GM11168 (cell line): ENCODE data around the gene PRKAR1B.
"Not testable (repeated sequence)": the region's sequence is repeated elsewhere in the genome, so short reads cannot be mapped to it uniquely, and the experiment has no call there.

ENCODE experiments used
- in situ Hi-C: fragments of 300-500 bp; cut with MboI; formaldehyde crosslinking; loops from one replicate; pipeline ENCODE4 v1.12.0; 2022; ENCODE audit warnings: low sequenced_read_pairs; ENCODE audit not compliant: unreplicated experiment

PRKAR1B gene

DNA sequence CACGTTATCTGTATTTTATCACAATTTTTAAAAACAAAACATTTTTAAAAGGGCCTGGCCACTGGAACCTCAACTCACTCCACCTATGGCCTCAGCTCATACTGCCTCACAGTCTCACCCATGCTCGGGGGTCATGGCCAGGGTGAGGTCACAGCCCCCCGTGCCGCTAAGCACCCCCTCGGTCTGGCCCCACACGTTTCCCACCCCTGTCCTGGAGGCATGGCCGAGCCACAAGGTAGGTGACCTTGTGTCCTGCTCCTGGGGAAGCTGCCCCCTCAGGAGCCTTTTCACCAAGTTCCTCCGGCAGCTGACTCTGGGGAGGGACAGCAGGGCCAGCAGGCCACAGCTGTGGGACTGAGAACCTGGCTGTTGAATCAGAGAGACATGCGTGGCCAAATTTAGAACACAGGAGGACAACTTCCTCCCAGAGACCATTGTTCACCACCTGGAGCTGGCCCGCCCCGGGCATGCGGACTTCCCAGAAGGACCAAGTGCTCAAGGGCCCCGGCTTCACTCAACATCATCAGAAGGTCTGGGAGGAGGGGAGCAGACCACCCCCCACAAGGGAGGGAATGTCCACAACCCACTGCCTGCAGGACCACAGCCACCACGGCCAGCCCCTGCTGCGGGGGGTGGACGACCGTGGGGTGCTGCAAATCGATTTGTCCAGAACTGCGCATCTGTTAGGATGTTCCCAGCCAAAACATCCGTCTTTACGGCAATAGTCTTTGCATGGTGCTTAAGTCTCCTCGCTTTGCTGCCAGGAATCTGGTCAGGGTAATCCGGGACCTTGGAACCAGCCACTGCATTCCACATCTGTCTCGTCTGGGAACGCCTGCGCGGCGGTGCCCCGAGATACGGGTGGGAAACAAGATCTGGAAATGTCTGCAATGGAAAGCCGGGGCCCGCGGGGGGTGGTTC lies 158.8 kb downstream of the PRKAR1B start:
- in situ Hi-C loops: no loop called here

DNA sequence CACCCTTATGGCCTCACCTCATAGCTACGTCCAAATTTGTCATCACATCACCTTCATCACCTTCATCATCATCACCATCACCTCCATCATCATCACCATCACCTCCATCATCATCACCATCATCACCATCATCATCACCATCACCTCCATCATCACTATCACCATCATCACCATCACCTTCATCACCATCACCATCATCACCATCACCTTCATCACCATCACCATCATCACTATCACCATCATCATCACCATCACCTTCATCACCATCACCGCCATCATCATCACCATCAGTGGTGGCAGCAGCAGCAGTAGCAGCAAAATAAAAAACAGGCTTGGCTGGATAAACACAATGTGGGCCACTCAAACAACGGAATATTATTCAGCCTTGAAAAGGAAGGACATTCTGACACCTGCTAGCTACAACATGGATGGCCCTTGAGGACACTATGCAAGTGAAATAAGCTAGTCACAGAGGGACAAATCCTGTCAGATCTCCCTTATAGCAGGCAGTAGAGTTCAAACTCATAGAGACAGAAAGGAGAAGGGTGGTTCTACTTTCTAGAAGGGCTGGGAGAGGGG lies 159.7 kb downstream of the PRKAR1B start:
- in situ Hi-C loops: no loop called here

- in situ Hi-C loops: no loop called here
Observed at GRCh38 chr7:566100-566499, 161.0 kb downstream of the PRKAR1B start.

GRCh38 chr7:564176-564865 lies 162.8 kb downstream of the PRKAR1B start:
- in situ Hi-C loops: no loop called here

GRCh38 chr7:563629-564170 lies 163.4 kb downstream of the PRKAR1B start:
- in situ Hi-C loops: no loop called here

- in situ Hi-C loops: no loop called here
Observed at GRCh38 chr7:562789-563628, 164.1 kb downstream of the PRKAR1B start.

DNA sequence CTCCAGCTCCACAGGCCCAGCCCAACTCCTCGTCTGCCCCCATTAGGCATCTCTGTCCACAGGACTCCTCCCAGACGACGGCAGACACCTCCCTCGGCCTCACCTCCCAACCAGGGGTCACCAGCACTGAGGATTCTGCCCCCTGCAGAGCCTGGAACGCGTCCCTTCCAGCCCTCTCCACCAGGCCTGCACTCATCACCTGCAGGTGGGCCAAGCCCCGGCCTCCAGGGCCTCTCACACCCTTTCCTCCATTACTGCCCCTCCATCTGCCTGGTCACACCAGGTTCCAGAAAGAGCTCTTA lies 164.8 kb downstream of the PRKAR1B start:
- in situ Hi-C loops: no loop called here

DNA sequence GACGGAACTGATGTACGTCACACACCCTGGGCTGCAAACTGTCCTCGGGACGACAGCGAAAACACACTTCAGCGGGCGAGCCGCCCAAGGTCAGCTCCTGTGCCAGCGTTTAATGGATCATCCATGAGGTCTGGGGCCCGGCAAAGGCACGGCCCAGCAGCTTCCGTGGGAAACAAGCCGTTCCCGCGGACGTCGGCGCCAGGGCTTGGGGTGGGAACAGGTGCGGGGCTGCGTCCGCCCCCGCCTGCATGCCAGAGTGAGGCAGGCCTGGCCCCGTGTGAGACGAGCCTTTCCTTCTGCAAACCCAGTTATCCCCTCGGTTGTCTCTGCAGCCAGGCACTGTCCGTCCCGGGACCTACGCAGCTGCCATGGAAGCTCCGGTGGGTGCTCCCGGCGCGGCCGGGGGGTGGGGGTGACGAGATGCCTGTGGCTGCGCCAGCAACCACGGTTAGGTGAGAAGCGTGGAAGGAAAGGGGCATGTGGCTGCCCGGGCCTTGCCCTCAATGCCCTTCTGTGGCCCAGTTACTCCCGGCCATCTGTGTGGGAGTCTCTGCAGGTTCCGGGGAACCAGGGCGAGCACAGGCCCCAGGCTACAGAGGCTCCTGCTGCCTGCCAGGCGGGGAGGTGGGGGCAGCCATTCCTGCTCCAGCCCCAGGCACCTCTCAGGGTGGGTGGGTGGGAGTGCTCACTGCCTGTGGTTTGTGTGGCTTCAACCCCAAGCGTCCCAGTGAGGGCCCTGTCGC lies 165.3 kb downstream of the PRKAR1B start:
- in situ Hi-C loops: no loop called here

DNA sequence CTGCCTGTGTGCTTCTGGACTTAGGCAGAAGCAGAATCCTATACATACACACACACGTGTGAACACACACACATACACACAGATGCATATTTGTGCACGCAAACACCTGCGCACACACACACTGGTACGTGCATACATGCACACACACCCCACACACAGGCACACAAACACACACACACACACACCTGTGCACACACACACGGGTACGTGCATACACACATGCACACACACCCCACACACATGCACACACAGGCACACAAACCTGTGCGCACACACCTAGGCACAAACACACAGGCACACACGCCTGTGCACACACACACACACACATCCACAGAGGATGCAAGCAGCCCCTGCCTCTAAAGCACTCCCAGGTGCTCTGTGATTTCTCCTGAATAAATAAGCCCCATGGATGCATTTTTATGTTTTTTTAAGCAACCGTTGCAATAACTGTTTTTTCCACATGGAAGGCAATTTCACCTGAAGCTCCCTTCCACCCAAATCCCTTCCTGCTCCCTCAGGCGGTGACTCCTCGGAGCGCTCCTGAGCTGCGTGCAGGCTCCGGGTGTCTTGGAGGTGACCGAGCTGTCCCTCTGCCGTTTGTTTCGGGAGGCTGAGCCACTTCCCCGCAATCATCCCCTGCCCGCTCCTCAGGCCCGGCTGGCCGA lies 166.0 kb downstream of the PRKAR1B start:
- in situ Hi-C loops: no loop called here

- in situ Hi-C loops: no loop called here
Observed at GRCh38 chr7:559396-559705, 167.7 kb downstream of the PRKAR1B start.

GRCh38 chr7:557558-557881 lies 169.6 kb downstream of the PRKAR1B start:
- in situ Hi-C loops: no loop called here

GRCh38 chr7:556837-557557 lies 170.1 kb downstream of the PRKAR1B start:
- in situ Hi-C loops: no loop called here

DNA sequence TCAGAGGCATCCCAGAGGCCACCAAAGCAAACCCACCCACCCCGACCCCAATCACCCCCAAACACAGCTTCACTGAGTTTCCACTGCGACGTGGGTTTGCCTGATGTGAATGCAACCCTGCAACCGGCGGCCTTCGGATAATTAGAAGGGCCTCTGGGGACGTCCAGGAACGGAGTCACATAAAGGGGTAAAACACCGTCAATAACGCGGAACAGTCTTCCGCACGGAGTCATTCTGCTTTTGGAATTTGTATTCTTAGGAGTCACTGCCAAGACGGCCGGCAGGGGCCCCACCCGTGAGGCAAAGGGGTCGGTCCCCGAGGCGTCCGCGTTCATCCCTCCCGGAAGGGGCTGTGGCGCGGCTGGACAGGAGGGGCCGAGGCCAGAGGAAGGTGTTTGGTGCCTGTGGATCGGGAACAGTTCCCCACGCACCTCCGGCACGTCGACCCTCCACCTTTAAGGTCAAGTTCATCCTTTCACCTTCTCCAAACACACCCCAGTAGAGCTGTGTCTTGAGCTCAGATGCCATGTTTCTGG lies 170.7 kb downstream of the PRKAR1B start:
- in situ Hi-C loops: no loop called here

DNA sequence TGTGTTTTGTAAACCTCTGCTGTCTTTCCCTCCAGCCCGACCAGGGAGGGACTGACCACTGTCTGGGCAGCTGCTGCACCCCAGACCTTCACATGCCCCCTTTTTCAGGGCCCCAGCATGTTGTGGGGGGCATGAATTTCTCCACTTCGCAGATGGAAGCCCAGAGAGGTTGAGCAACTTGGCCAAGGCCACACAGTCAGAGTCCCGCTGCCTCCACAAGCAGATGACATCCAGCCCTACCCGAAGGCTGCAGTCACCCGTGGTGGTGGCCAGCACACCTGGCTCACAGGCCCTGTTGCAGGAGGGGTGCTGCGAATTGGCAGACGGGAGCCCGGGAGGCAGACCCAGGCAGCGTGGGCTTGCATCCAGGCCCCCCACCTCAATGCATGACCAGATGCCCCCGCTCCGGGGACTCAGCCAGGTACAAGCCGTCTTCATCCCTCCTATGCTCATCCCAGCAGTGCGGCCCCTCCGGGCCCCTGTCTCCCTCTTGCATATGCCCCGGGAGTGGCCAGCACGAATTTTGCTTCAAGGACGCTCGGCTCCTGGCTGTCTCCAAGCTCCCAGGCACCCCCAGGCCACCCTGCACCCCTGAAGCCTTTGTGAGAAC lies 171.4 kb downstream of the PRKAR1B start:
- in situ Hi-C loops: no loop called here

GRCh38 chr7:553636-554111 lies 173.4 kb downstream of the PRKAR1B start:
- in situ Hi-C loops: no loop called here

- in situ Hi-C loops: no loop called here
Observed at GRCh38 chr7:552868-553635, 174.0 kb downstream of the PRKAR1B start.

DNA sequence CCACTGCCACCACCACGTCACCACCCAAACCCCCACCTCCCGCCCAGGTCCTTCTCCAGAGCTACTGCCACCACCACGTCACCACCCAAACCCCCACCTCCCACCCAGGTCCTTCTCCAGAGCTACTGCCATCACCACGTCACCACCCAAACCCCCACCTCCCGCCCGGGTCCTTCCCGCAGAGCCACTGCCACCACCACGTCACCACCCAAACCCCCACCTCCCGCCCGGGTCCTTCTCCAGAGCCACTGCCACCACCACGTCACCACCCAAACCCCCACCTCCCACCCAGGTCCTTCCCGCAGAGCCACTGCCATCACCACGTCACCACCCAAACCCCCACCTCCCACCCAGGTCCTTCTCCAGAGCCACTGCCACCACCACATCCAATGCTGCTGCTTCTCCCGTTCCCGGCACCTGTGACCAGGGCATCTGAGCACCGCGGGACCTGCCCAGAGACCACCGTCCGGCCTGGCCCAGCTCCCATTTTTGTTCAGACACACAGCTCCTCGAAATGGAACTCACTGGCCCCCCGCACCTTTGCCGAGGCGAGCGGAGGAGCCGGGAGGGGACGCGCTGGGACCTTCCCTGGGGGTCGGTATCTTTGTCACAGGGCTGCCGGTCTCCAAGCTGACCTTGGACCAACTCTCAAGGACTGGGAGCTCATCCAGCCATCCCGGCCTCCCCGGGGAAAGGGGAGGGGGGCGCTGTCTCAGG lies 174.8 kb downstream of the PRKAR1B start:
- in situ Hi-C loops: not testable (repeated sequence)
